ENCODE data around the gene MYH1.
"Not testable (repeated sequence)": the region's sequence is repeated elsewhere in the genome, so short reads cannot be mapped to it uniquely, and the experiment has no call there.

MYH1 gene

DNA sequence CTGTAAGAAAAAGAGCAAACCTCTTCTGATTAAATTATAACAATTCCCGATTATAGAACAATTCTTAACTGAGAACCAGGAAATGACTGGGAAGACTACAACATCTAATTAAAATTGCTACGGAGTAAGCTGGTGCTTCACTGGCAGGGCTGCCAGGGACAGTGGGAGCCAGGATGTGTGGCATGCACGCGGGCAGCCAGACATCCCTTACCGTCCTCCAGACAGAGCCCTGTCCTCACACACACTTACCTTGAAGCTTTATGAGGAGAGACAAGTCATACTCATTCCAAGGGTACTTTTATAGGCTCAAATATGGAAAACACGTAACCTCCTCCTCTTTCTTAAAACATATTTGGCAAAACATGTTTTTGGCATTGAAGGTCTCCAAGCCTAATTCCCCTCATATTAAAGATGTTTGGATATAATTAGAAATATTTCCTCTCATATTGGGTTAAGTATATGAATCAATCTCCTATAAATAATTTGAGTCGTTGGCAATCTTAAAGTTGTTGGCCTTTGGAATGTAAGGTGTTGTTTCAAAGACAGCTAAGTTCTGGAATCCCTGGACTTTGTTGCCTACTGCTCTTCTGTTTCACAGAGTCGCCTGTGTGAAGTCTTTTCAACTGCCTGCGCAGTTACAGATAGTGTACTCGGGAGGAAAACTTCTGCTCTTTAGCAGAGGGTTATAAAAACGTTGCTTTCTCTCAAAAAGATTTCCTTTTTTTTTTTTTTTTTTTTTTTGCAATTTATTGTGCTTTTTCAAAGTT, at the start of gene MYH1:
Gene MYH1, minus strand, starts transcription at position 272 of the 767 bp plus-strand sequence. CDS start 1,900 bp downstream, outside the sequence.
- no peak for DNase-seq

DNA sequence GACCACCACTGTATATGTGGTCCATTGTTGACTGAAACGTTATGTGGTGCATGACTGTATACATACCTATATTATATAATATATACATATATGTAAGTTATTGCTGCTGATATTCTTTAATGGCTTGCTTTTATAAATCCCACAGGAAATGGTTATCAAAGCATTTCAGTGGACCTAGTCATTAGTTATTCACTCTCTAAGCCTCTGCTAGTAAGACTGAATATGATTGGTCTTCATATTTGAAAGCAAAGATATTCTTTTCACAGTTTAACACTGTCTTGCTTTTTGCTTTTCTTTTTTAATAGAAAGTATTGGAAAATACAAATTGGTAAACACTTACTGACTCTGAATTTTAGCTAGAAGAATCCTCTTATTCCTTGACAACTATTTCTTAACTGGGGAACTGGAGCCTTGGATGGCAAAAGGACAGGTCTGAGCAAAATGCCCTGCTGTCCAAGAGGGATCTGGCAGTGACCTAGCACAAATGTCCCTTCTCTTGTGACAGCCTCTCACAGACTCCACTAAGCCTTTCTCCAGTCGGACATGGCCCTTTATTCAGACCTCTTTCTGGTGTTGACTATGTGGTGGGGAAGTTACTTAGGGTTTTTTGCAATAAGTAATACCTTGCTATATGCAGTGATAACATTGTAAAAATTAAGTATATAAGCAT, 45.8 kb upstream of the MYH1 start:
- no peak for DNase-seq

DNA sequence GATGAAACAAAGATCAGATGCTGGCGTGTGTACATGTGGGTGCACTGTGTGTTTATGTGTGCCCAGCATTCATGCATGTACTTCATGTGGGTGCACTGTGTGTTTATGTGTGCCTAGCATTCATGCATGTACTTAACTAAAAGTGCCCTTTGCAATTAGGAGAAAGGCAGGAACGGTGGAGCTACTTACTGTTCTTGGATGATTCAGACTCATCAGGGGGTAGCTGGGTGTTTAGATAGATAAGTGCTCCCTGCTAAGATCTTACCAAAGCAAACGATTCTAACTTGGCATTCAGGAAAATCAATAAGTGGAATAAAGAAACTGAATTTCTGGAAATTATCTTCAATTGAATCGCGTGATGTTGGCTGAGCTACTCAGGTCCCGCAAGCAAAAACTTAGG, 39.7 kb upstream of the MYH1 start:
- DNase-seq, result no peak

DNA sequence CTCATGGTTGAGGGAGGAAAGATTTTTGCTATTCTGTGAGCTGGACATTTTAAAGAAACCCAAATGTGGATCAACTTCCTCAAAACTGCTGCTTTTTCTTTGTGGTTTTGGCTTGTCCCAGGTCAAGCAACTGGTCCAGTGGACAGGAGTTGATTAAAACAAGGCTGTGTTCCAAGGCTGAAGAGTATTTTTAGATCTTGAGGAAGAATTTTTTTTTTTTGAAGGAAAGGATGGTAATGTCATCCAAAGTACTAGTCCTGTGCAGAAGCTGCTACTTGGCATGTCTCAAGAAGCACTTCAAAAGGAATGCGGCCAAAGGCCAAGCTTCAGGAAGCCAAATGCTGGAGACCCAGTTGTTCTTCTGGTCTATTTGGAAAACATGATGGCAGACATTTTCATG, 39.1 kb upstream of the MYH1 start:
- DNase-seq, result no peak

DNA sequence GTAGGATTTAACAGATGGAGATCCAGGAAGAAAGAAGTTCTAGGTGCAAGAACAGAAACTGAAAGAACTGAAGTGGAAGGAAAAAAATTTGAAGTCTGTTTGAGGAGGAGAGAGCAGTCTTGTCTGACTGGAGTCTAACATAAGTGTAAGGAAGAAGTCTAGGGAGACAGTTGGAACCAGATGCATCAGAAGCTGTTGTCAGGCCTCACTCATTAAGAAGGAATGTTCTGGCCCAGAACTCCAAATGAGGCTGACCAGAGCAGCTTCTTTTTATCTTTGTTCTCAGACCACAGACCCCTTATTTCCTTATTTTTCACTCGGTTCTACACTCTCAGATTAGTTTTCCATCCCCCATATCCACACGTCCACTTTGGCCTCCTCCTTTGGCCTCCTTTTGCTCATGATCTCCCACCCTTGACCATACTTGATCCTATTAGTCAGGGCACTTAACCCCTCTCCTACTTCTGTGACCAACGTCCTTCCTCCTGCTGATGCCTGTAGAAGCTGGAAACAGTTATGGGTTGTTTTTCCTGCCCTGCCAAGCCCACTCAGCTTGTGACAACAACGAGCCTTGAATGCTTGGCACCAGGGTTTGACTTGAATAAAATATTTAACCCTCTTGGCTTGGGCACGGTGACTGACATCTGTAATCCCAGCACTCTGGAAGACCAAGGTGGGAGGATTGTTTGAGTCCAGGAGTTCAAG, 38.1 kb upstream of the MYH1 start:
- no peak for DNase-seq

DNA sequence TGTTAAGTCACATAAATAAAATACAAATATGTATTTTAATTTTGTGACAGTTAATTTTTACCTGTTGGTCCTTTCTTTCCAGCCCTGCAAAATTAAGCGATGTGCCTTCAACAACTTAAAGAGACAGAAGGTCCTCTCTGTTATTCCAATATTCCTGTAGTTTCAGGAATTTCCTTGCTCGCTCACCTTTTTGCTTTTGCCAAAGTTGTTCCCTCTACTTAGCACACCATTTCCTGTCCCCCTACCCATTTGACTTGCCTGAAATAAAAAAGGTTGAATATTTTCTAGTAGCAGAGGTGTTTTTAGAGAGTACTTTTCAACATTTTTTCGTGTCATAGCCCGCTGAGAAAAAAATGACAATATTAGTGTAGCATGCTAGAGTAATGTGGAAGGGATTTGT, 31.7 kb upstream of the MYH1 start:
- no peak for DNase-seq

DNA sequence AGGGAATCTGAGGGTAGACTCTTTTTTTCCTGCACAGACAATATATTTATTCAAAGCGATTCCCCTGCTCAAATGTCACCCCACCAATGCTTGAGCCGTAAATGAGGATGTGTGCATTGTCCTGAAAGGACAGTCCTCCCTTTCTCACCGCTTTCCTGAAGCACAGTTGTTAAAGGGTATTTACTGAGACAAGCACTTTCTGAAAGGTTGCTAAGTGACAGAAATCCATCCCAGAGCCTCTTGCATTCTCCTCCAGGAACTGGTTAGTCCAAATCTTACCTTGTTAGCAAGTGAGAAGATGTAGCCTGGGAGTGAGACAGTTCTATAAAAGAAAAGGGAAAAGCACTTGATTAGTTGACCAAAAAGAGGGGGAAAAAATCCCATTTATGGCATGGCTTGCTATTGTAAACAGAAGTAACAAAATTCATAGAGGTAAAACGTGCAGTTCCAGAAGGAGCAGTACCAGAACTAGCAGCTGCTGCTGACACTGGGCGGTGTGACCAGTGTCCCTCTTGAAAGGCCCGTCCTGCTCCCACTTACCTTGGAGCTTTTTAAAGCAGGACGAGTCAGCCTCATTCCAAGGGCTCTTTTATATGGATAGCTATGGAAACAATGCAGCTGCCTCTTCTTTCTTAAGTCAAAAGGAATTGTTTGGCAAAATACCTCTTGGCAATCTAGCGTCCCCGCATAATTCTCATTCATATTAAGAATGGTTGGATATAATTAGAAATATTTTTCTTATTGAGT, 30.9 kb upstream of the MYH1 start, which contains the start of gene MYH2:
Gene MYH2, minus strand, starts transcription at position 563 of the 747 bp plus-strand sequence. CDS start 1,738 bp downstream, outside the sequence.
- no peak for DNase-seq

DNA sequence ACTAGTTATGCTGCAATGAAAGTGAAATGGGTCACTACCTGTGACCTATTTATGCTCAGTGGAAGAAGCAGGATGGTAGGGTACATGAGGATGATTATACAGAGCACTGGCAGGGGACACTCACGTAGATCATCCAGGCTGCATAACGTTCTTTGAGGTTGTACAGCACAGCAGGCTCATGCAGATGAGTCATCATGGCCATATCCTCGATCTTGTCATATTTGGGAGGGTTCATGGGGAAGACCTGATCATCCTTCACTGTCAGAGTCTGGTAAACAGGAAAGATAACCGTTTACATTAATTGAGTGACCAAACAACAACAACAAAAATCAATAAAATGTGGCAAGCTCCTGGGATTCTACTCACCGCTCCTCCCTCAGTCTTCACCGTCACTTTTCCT, 29.0 kb upstream of the MYH1 start:
- DNase-seq, result no peak

DNA sequence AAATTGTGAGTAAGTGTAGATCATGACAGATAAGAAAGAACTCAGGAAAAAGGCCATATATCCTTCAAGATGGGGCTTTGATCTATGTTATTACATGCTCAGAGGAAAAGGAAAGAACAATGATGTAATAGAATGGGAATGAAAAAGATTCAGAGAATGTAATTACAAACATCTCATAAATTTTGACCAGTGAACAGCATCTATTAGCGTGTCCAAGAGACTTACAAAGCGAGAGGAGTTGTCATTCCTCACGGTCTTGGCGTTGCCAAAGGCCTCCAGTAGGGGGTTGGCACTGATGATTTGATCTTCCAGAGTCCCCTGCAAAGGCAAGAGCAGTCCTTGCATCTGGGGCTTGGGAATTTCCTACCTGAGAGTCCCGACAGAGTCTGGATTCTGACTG, 25.1 kb upstream of the MYH1 start:
- DNase-seq, result not testable (repeated sequence)

DNA sequence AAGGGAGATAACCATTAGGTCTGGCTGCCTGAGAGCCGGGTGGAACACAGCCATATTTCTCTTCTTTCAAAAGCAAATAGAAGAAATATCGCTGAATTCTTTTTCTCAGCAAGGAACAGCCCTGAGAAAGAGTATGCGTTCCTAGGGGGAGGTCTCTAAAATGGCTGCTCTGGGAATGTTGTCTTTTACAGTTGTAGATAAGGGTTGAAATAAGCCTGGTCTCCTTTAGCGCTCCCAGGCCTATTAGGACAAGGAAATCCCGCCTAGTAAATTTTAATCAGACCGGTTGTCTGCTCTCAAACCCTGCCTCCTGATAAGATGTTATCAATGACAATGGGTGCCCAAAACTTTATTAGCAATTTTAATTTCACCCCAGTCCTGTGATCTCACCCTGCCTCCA, 22.8 kb upstream of the MYH1 start:
- not testable (repeated sequence) for DNase-seq

DNA sequence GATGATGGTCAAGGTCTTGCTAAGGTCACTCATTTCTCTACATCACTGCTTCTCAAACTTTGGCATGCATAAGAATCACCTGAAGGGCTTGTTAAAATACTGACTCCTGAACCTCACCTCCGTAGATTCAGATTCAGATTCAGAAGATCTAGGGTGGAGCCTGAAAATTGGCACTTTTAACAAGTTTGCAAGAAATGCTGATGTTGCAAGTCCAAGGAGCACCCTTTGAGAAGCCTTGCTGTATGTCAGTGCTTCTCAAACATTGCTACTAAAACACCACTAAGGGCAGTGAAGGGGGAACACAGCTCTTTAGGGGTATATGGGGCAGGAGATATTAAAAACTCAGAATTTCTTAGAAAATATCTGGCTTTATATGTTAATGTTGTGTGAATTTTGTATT, 13.7 kb upstream of the MYH1 start:
- DNase-seq, result no peak

DNA sequence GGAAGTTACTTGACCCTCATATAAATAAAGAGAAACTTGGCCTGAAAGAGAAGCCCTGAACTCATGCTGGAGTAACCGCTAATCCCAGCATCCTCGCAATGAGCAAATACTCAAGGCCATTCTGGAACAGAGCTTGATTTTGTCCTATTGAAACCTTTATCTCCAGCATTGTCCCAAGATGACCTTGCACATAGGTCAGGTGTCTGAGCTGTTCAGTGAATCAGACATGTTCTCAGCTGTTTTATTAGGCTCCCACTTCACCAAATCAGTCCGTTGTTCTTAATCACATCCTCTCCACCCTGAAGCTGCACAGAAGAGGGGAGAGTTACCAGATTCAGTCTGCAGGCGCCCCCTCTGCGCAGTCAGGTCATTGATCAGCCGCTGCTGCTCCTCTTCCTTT, 9.1 kb upstream of the MYH1 start:
- DNase-seq, result no peak

DNA sequence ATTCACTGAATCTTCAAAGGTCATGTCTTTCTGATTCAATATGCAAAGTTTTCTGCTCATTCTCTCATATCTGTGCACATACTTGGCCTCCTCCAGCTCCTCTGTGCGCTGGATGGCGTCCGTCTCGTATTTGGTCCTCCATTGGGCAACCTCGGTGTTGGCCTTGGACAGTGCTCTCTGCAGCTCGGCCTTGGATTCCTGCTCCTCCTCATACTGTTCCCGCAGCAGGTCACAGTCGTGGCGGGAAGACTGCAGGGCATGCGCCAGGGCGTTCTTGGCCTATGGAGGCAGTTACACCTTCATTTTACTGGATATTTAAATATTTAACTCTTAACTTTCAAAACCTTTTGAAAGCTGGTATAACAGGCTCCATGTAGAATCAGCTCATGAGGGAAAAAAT, 8.2 kb upstream of the MYH1 start:
- DNase-seq, result no peak

DNA sequence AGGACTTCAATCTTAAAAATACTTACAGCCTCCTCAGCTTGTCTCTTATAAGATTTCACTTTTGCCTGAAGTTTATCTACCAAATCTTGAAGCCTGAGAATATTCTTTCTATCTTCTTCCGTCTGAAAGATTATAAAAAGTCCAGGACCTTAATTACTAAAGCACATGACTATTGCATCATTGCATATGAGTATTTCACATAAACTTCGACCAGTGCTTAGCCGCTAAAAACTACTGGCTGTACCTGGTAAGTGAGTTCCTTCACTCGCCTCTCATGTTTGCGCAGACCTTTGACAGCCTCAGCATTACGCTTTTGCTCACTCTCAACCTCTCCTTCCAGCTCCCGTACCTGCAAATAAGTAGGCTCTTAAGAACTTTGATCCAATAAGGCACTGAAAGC, 4.7 kb upstream of the MYH1 start:
- DNase-seq, result no peak

DNA sequence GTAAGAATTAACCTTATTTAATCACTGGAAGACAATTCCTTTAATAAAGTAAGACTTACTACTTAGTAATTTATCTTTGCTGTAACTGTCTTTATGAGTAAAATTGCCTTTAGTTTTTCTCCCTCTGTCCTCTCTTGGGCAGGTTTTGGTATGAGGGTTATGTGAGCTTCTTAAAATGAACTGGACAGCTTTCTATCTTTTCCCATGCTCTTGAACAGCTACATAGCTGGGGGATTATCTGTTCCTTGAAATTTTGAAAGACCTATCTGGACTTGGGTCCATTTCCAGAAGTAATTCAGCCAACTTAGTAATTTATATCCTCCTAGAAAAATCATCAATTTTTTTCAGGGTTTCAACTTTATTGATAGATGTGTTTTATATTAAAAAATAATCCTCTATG, 3.6 kb upstream of the MYH1 start:
- DNase-seq, result no peak

DNA sequence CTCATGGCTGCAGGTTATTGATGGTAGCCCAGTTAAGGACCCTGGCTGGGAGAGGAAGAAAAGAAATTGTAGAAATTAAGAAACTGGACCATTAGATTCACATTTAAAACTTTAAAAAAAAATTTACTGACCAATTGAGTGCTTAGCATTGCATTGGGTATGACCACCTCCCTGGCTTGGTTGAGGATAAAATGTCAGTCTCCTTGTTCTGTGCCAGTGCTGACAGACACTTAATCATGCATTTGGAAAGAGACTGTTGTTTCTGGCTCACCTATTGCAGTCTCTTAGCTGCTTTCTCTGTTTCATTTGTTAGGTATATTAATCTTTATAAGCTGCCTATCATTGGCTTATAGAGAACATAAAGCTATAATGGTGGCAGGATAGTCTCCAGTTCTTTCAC, 1.7 kb downstream of the MYH1 start:
- no peak for DNase-seq

DNA sequence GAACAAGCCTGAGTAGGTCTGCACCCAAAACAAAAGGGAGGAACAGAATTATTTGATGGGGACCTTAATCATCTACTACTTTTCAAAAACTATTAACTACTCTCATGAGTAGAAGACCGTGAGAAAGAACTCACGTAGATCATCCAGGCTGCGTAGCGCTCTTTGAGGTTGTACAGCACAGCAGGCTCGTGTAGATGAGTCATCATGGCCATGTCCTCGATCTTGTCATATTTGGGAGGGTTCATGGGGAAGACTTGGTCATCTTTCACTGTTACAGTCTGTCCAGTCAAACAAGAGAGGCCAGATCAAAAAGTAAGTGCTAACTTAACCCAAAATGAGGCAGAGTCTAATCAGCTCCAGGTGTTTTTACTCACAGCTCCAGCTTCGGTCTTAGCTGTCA, 2.3 kb downstream of the MYH1 start:
- no peak for DNase-seq

DNA sequence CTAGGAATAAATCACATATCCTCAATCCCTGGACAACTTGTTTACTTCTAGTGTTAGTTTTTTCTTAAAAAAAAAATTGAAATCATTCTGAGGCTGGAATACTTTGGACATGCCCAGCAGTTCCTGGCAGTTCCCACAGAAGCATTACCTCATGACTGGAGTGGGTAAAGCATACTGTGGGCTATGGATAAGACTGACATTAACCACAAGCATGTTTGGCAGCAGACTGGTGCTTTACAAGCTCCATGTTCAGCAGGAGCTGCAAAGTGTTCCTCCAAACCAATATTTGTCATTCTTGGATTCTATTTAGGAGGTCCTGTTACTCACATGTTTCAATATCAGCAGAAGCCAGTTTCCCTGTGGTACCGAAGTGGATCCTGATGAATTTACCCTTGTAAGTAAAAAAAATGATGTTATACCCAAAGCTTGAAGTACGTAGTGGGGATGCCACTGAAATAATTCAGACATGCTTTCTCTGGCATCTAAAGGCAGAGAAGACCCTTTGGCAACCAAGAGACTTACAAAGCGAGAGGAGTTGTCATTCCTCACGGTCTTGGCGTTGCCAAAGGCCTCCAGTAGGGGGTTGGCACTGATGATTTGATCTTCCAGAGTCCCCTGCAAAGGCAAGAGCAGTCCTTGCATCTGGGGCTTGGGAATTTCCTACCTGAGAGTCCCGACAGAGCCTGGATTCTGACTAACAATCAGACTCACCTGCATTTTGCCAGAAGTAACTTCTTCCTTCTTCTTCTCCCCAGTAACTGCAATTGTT, 4.9 kb downstream of the MYH1 start:
- no peak for DNase-seq

DNA sequence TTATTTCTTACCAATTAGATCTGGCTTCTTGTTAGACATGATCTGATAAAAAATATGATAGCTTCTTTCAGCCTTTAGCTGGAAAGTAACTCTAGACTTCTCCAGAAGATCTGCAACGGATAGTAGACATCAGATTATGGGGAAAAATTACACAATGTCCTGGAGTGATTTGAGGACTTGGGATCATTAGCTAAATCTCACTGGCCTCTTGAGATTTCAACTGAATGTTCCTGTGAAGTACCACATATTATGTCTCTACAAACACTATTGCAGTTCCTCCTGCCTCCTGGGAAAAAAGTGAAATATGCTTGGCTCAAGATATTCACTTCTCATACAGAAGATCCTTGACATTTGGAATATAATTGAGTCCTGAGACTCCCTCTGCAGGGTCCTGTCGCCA, 5.5 kb downstream of the MYH1 start:
- no peak for DNase-seq

DNA sequence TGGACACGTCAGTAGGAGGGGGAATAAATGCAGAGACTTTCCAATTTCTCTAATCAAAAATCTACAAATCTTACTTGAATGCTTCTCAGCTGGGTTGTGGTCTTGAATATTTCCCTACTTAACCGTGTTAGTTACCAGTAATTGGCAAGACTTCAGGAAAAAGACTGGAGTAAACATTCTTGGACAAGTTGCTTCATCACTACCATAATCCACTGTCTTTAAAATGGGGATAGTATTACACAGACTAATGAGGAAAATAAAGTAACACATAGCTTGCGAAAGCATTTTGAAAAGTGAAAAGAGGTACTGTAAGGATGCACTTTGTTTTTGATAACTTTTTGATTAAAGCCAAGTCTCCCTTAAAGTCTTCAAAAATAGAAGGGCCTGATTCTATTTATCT, 18.4 kb downstream of the MYH1 start:
- DNase-seq, result no peak

DNA sequence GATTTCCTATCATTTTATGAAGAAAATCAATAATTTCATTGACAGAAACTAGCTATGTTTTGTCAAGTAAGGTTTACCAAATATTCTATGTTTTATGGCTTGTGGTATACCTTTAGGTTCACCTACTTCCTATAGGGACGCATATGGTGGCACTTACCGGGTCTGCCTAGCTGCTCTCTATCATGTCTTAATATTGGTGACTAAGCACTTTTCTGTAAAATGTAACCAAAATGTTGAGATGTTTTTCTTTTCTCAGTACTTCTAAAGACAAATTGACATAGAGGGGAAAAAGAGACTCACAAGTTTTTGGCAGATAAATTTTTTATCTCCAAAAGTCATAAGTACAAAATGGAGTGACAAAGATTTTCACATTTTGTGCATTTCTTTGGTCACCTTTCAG, 26.3 kb downstream of the MYH1 start:
- DNase-seq, result no peak

DNA sequence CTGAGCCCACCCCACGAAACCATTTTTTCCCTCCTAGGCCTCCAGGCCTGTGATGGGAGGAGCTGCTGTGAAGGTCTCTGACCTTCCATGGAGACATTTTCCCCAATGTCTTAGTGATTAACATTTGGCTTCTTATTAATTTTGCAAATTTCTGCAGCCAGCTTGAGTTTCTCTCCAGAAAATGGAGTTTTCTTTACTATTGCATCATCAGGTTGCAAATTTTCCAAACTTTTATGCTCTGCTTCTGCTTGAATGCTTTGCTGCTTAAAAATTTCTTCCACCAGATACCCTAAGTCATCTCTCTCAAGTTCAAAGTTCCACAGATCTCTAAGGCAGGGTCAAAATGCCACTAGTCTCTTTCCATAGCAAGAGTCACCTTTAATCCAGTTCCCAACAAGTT, 36.1 kb downstream of the MYH1 start:
- no peak for DNase-seq

DNA sequence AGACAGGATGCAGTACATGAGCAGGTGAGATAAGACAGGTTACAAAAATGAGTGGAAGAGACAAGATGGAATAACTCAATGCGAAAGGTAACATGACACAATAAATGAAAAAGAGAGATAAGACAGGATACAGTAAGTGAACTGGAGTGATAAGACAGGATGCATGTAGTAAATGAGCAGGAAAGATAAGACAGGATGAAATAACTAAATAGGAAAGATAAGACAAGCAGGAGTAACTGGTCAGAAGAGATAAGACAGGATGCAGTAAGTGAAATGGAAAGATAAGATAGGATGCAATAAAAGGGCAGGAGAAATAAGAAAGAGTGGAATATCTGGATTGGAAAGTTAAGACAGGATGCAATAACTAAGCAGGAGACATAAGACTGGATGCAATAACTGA, 40.6 kb downstream of the MYH1 start:
- no peak for DNase-seq
